Epithelial cell of umbilical artery (primary cell): ENCODE measurements around the gene CCDC6. TPM values are rescaled to one million over a fixed set of nuclear protein-coding genes. Genes with fewer than 3 reads are reported as not detected.

ENCODE experiments used
- total RNA-seq: library from RNA; depleted of rRNA; stranded (reverse); fragments of >200 nt; gene quantifications from 2 replicates; pipeline ENCODE4 v1.2.3, GENCODE V29; 2014

CCDC6 gene
- total RNA-seq: 15.8 and 21.4 TPM in 2 replicates

DNA sequence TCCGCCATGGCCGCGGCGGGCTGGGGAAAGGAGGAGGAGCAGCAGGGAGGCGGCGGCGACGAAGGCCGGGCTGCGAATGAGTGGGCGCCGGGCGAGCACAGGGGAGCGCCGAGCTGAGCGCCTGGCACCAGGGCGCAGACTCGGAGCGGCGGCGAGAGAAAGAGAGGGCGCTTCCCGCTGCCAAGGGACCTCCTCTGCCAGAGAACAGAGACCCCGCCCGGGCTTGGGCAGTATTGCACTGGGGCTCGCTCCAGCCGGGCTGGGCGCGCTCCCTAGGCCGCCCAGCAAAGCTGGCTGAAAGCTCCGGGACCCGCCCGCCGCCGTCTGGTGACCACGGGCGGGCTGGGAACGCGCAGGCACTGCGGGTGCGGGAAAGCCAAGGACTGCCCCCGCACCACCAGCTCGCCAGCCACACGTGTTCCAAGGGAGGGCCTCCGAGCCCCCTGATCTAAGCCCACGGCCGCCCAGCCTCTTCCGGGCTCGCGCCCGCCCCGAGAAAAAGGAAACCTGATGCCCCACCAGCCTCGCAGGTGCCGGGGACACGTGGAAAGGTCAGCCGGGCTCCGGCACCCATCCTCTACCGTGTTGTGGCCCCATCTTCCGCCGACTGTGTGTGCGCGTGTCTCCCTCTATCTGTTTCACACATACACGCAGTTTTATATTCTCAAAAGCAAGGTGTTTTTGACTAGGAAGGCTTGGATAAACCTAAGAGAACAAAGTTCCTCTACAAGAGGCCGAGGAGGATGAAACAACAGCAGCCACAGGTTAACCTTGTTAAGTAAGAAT is at the start of gene CCDC6:
Gene CCDC6, minus strand, starts transcription at position 140 of the 786 bp plus-strand sequence. Its CDS starts 132 bp downstream, at position 8.

DNA sequence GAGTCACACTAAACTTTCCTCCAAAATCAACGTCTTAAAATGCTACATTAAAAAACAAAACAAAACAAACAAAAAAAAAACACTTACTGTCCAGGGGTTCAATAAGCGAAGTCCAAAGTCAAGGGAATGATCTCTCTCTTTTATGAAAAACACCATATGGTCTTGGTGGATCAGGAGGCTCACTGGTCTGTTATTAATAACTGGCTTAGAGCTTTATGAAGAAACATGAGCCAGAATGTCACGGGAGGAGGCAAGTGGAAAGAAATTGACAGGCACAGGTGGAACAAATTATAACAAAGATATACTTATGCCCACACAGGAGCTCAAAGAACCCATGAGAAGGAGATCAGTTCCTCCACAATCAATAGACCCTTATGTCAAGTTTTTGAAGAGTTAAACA is 153.1 kb downstream of the CCDC6 start, which contains the start of gene MRLN:
Gene MRLN, minus strand, starts transcription at position 189 of the 400 bp plus-strand sequence.

Other genes with a start within 250 kb of the CCDC6 start
- gene SLC16A9, start 196.7 kb downstream of the CCDC6 start, total RNA-seq: 0.30 and 0.97 TPM in 2 replicates
- not detected in 2 replicates for gene MRLN, start 153.1 kb downstream of the CCDC6 start, total RNA-seq